Uterus (tissue), 2 donors: ENCODE measurements around the gene AHNAK.

Experiments
- CTCF ChIP-seq, 4 experiments: fragments of 200-600 bp in 2 of 4; fragments of 450-650 bp in 2 of 4; sonication (generic) in 2 of 4; IDR thresholded peaks; one replicate each; pipeline ENCODE4 v1.5.1; 2016 to 2019; ENCODE audit warnings: antibody characterized with exemption in 4 of 4, mild to moderate bottlenecking in 2 of 4, moderate library complexity in 1 of 4
- POLR2A ChIP-seq, 2 donors: fragments of 450-650 bp; IDR thresholded peaks; one replicate each; pipeline ENCODE4 v1.6.1; 2016; ENCODE audit warnings: antibody characterized with exemption in 2 of 2, mild to moderate bottlenecking in 1 of 2, moderate library complexity in 1 of 2

- TF ChIP-seq CTCF (IDR thresholded peaks at IDR 0.05) (no peak), POLR2A (IDR thresholded peaks at IDR 0.05) (no peak)
These were observed 136.8 kb downstream of the AHNAK start for GRCh38 chr11:62409831-62410230.
